ENCODE measurements around the gene GALNT4. TPM values are rescaled to one million over a fixed set of nuclear protein-coding genes. Genes with fewer than 3 reads are reported as not detected.

The GALNT4 gene
- total RNA-seq (2014; rRNA removed; shearing (Covaris generic)) = 4.2 and 4.3 TPM in 2 replicates

GRCh38 chr12:89524541-89525304 lies at the start of gene GALNT4:
TSS of gene GALNT4 (minus strand) at chr12:89524796. CDS start at chr12:89524549, 247 bp downstream.

DNA sequence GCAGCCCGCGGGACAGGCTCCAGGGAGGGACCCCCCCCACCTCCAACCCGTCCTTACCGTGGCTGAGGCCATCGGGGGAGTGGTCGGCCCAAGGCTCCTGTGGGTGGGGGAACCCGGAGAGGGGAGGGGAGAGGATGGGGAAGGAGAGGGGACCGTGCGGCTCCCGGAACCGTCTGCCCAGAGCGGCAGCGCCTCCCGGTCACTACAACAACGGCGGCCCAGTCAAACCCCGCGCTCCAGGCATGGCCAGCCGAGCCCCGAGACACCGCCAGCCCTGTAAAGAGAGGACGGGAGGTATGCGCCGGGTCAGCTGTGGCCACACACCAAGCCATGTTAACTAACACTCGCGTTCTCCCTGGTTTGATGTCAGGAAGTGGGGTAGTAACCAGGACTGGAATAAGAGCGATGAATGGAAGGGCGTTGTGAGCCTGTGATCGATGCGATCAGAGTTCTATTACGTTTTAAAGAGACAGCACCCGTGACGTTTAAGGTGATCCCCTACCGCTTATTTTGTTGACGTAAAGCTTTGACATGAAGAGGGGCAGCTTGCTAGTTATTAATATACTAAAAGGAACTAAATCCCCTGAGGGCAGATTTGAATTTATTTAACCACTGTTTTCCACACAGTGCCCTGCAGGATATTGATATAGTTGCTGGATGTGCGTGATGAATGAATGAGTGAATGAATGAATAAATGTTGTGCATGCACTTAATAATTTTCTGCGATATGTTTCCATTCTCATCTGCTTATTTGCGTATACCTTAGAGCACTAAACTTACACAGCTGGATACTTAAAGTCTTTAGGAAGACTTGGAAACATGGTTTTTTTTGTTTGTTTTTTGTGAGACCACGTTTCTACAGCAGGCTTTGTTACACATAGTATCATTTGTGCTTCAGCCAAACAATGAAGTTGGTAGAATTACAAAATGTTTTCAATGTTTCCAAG lies 1.5 kb upstream of the GALNT4 start, which contains the start of gene POC1B:
Gene POC1B (minus strand): TSS at position 224 of the 947 bp plus-strand sequence. CDS start 152 bp downstream, at position 72.

Small RNA genes within 50 kb of the gene (small RNA-seq; reads per million reads assigned to genes)
- gene AC025034.2 = not detected
- not detected for gene POC1B-GALNT4

Other genes with a start within 250 kb of the GALNT4 start
- 179 and 289 TPM in 2 replicates for gene DUSP6, start 172.3 kb downstream of the GALNT4 start, total RNA-seq (2014; rRNA removed; shearing (Covaris generic))
- 6.9 and 8.3 TPM in 2 replicates for gene POC1B, start 1.3 kb upstream of the GALNT4 start, total RNA-seq (2014; rRNA removed; shearing (Covaris generic))
- 23.2 and 36.1 TPM in 2 replicates for gene ATP2B1, start 184.0 kb upstream of the GALNT4 start, total RNA-seq (2014; rRNA removed; shearing (Covaris generic))

Data from A375 (cell line).